Activated effector memory CD4-positive, alpha-beta T cell treated with Interleukin-2 at 50 U/mL for 16 hours (primary cell): ENCODE results near the gene ME2.
"Not testable (repeated sequence)": the region's sequence is repeated elsewhere in the genome, so short reads cannot be mapped to it uniquely, and the experiment has no call there.

Experiments
- DNase-seq: peaks from one replicate; pipeline ENCODE4 v3.0.0-alpha.2; 2020

The ME2 gene

DNA sequence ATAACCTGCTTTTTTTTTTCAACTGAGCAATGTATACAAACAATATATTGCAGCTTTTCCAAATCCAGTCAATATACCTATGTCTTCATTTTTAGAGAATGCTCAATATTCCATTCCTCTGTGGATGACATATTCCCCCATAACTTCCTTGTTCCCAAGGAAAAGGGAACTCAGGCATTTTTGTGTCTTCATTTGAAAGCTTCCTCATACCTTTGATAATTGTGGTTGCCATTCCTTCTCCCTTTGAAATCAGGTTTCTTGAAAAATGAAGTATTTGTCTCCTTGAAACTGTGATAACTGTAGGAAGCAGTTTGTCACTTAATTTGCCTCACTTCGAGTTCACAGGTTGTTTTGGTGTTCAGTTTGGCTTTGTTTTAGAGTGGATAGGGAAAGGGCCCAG, 102.5 kb downstream of the ME2 start:
- no peak for DNase-seq

DNA sequence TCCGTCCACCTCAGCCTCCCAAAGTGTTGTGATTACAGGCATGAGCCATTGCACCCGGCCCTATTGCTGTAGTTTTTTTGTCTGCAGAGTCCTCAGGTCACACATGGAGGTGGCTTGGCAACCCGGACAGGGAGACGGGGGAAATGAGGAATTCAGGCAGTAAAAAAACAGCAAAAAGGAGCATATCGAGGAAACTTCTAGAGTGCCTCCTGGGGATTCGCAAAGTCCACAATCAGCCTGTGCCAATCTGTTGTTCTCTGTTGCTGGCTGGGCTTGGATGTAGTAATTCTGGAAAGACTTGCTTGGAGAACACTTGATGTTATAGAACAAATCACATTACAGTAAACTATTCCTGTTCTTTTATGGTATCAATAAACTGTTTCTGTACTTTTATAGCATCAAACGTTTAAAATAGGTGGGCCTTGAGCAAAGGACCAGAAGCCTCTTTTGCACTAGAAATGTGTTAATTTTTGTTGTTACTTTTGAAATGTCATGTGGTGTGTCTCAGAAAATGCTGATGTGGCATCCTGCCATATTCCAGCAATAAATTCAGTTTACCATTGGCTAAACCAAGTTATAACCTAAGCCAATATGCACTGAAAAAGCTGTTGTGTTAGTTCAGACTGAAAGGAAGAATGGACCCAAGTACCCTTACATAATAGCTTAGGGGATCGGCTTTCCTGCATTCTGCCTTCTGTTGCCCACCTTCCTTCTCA, 103.3 kb downstream of the ME2 start:
- no peak for DNase-seq

DNA sequence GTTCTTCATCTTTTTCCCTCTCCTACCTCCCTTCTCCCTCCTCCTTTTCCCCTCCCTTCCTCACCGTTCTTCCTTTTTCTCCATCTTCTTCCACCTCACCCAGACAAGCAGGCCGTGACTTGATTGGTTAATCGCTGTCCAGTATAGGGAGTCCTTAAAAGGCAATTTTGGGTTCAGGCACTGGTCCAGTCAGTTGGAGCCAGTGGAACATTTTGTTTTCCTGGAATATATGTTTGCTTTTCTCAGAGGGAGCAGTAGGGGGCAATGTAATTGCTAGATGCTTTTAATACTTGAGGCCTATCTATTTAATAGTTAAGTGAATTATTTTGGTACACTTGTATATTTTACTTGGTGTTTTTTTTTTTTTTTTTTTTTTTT, 103.9 kb downstream of the ME2 start:
- DNase-seq, result no peak

DNA sequence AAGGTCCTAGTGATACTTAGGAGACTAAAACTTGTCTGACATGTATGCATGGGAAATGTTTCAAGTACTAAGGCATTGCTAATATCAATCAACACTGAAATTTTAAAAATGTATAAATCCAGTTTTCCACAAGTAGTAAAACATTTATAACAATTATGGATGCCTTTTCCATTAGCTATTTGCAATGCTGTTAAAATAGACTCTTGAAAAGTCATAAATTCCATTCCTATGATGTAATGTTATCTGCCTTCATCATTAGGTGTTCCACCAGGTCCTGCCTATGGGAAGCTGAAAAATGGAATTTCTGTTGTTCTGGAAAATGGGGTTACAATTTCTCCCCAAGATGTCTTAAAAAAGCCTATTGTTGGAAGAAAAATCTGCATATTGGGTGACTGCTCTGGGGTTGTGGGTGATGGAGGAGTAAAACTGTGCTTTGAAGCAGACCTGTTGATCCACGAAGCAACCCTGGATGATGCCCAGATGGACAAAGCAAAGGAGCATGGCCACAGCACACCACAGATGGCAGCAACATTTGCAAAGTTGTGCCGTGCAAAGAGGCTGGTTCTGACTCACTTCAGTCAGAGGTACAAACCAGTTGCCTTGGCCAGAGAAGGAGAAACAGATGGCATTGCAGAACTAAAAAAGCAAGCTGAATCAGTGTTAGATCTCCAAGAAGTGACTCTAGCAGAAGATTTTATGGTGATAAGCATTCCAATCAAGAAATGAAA, 107.6 kb downstream of the ME2 start:
- DNase-seq, result no peak

DNA sequence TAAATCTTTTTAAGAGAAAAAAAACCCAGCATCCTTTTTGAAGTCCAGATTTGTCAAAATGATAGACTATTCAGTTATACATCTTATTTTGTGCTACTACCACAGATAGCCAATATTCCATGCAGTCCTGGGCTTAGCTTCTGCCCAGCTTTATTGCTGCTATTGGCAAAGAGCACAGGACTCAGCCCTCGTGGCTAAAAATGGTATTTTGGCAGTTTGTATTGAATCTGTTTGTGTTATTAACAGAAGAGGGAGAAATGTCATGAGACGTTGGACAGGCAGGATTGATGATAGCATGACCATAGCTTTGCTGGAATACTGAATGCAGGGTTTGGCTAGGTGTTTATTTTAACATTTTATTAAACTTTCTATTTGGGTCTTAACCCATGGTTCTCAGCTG, 108.3 kb downstream of the ME2 start:
- DNase-seq, result no peak

DNA sequence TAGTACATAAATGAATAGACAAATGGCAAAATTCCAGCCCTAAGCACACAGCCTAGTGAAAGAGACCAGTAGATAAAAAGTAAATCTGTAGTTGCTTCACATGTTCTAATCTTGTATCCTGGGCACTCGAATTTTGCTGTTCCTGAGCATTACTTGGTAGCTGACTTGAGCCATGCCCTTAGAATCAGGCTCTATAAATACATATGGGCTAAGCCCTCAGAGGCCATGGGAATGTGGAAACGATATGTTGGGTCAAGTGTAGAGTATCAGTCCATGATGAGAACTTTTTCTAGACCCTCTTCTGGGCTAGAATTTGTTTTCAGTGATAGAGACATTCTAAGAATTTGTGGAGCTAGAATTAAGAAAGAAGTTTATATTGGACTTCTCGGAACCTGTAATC, 110.8 kb downstream of the ME2 start:
- no peak for DNase-seq

DNA sequence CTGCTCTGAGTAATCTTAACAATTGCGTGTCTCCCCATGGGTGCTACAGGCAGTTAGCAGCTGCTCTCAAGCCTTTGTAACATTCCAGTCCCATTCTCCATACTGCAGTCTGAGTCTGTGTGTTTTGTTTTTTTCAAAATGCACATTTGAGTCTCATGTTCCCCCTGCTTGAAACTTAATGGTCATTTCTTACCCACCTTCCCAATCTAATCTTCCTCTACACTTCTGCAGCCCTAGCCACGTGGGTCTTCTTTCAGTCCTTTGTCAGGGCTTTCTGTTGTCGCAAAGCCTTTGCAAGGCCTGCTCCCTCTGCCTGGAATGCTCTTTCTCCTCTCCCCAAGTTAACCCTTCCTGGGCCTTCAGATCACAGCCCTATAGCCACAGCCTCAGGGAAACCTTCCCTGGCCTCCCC, 113.4 kb downstream of the ME2 start:
- no peak for DNase-seq

DNA sequence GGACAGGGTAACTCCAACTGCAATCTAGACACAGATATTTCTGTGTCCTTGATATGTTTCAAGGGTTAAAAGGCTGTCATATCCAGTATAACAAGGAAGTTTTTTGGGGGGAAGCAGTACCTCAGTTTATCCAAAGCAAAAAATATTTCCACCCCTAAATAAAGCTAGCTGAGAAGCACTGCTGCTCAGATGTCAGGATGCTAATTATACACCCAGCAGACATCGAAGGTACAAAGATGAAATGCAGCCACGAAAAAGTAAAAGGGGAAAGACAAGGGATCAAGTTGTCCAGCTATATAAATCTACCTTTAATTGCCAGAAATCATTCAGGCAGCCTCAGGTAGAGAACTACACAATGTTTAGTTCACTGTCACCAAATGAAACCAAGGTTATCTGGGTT, 115.1 kb downstream of the ME2 start:
- no peak for DNase-seq

DNA sequence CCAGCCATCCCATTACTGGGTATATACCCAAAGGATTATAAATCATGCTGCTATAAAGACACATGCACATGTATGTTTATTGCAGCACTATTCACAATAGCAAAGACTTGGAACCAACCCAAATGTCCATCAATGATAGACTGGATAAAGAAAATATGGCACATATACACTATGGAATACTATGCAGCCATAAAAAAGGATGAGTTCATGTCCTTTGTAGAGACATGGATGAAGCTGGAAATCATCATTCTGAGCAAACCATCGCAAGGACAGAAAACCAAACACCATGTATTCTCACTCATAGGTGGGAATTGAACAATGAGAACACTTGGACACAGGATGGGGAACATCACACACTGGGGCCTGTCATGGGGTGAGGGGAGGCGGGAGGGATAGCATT, 124.3 kb downstream of the ME2 start:
- DNase-seq, result not testable (repeated sequence)
